ENCODE measurements around the gene PRPS1. TPM values are rescaled to one million over a fixed set of nuclear protein-coding genes. Genes with fewer than 3 reads are reported as not detected.

The PRPS1 gene
- total and polyA plus RNA-seq, 2 experiments from 2014 or later, result 91.1 to 149 TPM

DNA sequence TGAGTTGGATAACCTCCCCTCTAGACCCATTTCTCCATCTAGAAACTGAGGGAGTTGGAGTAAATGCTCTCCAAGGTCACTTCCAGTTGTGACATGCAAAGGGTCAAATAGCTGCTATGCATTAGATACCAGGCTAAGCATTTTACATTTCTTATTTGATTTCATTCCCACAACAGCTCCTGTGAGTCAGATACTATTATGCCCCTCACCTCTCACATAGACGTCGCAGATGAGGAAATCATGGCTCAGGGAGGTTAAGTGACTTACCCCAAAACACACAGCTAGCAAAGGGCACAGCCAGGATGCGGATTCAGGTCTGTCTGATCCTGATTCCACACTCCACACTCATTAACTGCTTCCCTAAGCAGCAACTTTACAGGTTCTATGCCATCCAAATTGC lies 57.7 kb downstream of the PRPS1 start (continued):
- TF ChIP-seq EZH2 (IDR thresholded peaks at IDR 0.05; ENCODE audit: low read depth, unreplicated experiment) (no peak), ZNF331 (CRISPR knock-in tag; IDR thresholded peaks at IDR 0.05; ENCODE audit: low read depth) (no peak)

DNA sequence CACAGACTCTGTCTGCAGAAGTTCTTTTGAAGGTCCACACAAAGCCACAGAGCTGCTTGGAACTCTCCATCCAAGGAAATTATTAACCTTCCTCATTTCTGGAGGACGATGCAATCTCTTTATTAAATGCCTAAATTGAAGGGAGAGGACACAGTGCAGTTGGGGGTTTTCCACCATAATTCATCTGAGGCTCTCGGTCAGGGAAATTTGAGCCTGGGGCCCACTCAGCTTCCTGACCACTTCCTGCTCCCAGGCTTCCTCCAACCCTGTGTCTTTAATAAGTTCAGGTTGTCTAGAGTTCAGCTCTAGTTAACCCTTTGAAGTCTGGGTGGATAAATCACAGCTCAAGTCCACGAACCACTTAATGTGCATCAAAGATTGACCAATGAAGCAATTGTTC lies 58.5 kb downstream of the PRPS1 start:
- Mint-ChIP-seq H3K9me3 (no peaks in the 10 kb centered on the region), H3K27me3 (ENCODE audit: insufficient read depth, low read depth, poor library complexity) (no peaks in the 10 kb centered on the region), H3K27ac (no peak overlapping the region), H3K4me3 (no peak overlapping the region), H3K4me1 (no peaks in the 10 kb centered on the region; the same call in 2 of the 3 replicates), H3K36me3 (ENCODE audit: low read depth) (no peaks in the 10 kb centered on the region)
- TF ChIP-seq ZNF331 (CRISPR knock-in tag; IDR thresholded peaks at IDR 0.05; ENCODE audit: low read depth) (no peak), CREB1 (CRISPR knock-in tag; IDR thresholded peaks at IDR 0.05; ENCODE audit: low read depth) (no peak), STAT1 (IDR thresholded peaks at IDR 0.05; ENCODE audit: unreplicated experiment) (no peak), JUNB (IDR thresholded peaks at IDR 0.05; ENCODE audit: unreplicated experiment) (no peak), EZH2phosphoT487 (IDR thresholded peaks at IDR 0.05; ENCODE audit: unreplicated experiment) (no peak), POLR2AphosphoS5 (IDR thresholded peaks at IDR 0.05; ENCODE audit: low read depth) (no peak), EZH2 (IDR thresholded peaks at IDR 0.05; ENCODE audit: low read depth, unreplicated experiment) (no peak), NANOG (IDR thresholded peaks at IDR 0.05; ENCODE audit: borderline replicate concordance) (no peak), ZNF114 (CRISPR knock-in tag; IDR thresholded peaks at IDR 0.05) (no peak)
- TF ChIP-seq, protein P1, sequence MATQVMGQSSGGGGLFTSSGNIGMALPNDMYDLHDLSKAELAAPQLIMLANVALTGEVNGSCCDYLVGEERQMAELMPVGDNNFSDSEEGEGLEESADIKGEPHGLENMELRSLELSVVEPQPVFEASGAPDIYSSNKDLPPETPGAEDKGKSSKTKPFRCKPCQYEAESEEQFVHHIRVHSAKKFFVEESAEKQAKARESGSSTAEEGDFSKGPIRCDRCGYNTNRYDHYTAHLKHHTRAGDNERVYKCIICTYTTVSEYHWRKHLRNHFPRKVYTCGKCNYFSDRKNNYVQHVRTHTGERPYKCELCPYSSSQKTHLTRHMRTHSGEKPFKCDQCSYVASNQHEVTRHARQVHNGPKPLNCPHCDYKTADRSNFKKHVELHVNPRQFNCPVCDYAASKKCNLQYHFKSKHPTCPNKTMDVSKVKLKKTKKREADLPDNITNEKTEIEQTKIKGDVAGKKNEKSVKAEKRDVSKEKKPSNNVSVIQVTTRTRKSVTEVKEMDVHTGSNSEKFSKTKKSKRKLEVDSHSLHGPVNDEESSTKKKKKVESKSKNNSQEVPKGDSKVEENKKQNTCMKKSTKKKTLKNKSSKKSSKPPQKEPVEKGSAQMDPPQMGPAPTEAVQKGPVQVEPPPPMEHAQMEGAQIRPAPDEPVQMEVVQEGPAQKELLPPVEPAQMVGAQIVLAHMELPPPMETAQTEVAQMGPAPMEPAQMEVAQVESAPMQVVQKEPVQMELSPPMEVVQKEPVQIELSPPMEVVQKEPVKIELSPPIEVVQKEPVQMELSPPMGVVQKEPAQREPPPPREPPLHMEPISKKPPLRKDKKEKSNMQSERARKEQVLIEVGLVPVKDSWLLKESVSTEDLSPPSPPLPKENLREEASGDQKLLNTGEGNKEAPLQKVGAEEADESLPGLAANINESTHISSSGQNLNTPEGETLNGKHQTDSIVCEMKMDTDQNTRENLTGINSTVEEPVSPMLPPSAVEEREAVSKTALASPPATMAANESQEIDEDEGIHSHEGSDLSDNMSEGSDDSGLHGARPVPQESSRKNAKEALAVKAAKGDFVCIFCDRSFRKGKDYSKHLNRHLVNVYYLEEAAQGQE (IDR thresholded peaks at IDR 0.05; ENCODE audit: unreplicated experiment), result no peak
- TF ChIP-seq, protein P2, sequence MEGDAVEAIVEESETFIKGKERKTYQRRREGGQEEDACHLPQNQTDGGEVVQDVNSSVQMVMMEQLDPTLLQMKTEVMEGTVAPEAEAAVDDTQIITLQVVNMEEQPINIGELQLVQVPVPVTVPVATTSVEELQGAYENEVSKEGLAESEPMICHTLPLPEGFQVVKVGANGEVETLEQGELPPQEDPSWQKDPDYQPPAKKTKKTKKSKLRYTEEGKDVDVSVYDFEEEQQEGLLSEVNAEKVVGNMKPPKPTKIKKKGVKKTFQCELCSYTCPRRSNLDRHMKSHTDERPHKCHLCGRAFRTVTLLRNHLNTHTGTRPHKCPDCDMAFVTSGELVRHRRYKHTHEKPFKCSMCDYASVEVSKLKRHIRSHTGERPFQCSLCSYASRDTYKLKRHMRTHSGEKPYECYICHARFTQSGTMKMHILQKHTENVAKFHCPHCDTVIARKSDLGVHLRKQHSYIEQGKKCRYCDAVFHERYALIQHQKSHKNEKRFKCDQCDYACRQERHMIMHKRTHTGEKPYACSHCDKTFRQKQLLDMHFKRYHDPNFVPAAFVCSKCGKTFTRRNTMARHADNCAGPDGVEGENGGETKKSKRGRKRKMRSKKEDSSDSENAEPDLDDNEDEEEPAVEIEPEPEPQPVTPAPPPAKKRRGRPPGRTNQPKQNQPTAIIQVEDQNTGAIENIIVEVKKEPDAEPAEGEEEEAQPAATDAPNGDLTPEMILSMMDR (conservative IDR thresholded peaks at IDR 0.05; ENCODE audit: low read depth in 2 of 2), result no peak
- TF ChIP-seq, protein P3, sequence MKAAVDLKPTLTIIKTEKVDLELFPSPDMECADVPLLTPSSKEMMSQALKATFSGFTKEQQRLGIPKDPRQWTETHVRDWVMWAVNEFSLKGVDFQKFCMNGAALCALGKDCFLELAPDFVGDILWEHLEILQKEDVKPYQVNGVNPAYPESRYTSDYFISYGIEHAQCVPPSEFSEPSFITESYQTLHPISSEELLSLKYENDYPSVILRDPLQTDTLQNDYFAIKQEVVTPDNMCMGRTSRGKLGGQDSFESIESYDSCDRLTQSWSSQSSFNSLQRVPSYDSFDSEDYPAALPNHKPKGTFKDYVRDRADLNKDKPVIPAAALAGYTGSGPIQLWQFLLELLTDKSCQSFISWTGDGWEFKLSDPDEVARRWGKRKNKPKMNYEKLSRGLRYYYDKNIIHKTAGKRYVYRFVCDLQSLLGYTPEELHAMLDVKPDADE (IDR thresholded peaks at IDR 0.05), result no peak
- TF ChIP-seq, protein P4, sequence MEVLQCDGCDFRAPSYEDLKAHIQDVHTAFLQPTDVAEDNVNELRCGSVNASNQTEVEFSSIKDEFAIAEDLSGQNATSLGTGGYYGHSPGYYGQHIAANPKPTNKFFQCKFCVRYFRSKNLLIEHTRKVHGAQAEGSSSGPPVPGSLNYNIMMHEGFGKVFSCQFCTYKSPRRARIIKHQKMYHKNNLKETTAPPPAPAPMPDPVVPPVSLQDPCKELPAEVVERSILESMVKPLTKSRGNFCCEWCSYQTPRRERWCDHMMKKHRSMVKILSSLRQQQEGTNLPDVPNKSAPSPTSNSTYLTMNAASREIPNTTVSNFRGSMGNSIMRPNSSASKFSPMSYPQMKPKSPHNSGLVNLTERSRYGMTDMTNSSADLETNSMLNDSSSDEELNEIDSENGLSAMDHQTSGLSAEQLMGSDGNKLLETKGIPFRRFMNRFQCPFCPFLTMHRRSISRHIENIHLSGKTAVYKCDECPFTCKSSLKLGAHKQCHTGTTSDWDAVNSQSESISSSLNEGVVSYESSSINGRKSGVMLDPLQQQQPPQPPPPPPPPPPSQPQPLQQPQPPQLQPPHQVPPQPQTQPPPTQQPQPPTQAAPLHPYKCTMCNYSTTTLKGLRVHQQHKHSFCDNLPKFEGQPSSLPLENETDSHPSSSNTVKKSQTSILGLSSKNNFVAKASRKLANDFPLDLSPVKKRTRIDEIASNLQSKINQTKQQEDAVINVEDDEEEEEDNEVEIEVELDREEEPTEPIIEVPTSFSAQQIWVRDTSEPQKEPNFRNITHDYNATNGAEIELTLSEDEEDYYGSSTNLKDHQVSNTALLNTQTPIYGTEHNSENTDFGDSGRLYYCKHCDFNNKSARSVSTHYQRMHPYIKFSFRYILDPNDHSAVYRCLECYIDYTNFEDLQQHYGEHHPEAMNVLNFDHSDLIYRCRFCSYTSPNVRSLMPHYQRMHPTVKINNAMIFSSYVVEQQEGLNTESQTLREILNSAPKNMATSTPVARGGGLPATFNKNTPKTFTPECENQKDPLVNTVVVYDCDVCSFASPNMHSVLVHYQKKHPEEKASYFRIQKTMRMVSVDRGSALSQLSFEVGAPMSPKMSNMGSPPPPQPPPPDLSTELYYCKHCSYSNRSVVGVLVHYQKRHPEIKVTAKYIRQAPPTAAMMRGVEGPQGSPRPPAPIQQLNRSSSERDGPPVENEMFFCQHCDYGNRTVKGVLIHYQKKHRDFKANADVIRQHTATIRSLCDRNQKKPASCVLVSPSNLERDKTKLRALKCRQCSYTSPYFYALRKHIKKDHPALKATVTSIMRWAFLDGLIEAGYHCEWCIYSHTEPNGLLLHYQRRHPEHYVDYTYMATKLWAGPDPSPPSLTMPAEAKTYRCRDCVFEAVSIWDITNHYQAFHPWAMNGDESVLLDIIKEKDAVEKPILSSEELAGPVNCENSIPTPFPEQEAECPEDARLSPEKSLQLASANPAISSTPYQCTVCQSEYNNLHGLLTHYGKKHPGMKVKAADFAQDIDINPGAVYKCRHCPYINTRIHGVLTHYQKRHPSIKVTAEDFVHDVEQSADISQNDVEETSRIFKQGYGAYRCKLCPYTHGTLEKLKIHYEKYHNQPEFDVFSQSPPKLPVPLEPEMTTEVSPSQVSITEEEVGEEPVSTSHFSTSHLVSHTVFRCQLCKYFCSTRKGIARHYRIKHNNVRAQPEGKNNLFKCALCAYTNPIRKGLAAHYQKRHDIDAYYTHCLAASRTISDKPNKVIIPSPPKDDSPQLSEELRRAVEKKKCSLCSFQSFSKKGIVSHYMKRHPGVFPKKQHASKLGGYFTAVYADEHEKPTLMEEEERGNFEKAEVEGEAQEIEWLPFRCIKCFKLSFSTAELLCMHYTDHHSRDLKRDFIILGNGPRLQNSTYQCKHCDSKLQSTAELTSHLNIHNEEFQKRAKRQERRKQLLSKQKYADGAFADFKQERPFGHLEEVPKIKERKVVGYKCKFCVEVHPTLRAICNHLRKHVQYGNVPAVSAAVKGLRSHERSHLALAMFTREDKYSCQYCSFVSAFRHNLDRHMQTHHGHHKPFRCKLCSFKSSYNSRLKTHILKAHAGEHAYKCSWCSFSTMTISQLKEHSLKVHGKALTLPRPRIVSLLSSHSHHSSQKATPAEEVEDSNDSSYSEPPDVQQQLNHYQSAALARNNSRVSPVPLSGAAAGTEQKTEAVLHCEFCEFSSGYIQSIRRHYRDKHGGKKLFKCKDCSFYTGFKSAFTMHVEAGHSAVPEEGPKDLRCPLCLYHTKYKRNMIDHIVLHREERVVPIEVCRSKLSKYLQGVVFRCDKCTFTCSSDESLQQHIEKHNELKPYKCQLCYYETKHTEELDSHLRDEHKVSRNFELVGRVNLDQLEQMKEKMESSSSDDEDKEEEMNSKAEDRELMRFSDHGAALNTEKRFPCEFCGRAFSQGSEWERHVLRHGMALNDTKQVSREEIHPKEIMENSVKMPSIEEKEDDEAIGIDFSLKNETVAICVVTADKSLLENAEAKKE (CRISPR knock-in tag; IDR thresholded peaks at IDR 0.05), result no peak
- Histone ChIP-seq H3K4me1 (ENCODE audit: insufficient read depth) (no peaks in the 10 kb centered on the region), H4K20me1 (replicated peaks; ENCODE audit: insufficient read depth) (no peaks in the 10 kb centered on the region), H3K27me3 (ENCODE audit: insufficient read depth) (no peaks in the 10 kb centered on the region), H3F3A (replicated peaks; ENCODE audit: low read depth) (no peaks in the 10 kb centered on the region), H3K4me3 (no peak overlapping the region), H3K79me2 (replicated peaks; ENCODE audit: insufficient read depth) (no peaks in the 10 kb centered on the region), H3K27ac (ENCODE audit: low read depth) (no peak overlapping the region), H3K9me2 (ENCODE audit: insufficient read depth) (no peaks in the 10 kb centered on the region), H3K4me2 (no peak overlapping the region), H3K36me3 (ENCODE audit: insufficient read depth) (no peaks in the 10 kb centered on the region), H2AFZ (no peak overlapping the region)
- DNase-seq (ENCODE audit: low spot score) (no peak), ATAC-seq (no peak)
